ENCODE measurements around the gene CD69.

CD69 gene

GRCh38 chr12:9779209-9779608 lies 18.5 kb upstream of the CD69 start:
- Histone ChIP-seq H3K27ac (ENCODE audit: low read depth, low read length) (no peak overlapping the region), H3K4me1 (ENCODE audit: insufficient read depth, low read length) (peaks cover 21% of the 10 kb centered on the region; the same call in 1 of the 2 replicates), H3K4me3 (ENCODE audit: low read length) (no peak overlapping the region), H3K9ac (ENCODE audit: low read depth, low read length) (no peak overlapping the region), H3K9me3 (ENCODE audit: insufficient read depth, low read depth, low read length) (no peaks in the 10 kb centered on the region), H3K27me3 (ENCODE audit: insufficient read depth, low read length) (no peaks in the 10 kb centered on the region), H3K36me3 (ENCODE audit: insufficient read depth, low read length) (no peaks in the 10 kb centered on the region)
- 75% methylated on average over 4 of the region's 4 CpGs for WGBS

DNA sequence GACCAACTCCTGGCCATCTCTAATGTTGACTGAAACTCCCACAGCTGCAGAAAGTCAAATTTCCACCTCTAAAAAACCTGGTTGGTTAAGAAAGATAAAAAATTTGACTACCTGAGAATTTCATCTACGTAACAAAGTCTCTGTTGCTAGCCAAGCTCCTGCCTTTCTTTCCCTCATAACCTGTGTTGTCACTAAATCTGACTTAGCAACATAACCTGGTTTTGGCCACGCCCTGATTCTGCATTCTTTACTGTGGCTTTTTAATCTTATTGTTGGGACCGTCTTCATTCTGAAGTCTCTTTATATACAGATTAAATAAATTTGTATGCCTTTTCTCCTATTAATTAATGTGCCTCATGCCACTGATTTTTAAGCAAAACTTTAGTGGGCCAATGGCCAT lies 16.1 kb upstream of the CD69 start:
- H3K27ac ChIP-seq (ENCODE audit: low read depth, low read length): peak overlapping the region; percentile 53; the same call in 1 of the 2 replicates
- H3K9me3 ChIP-seq (ENCODE audit: insufficient read depth, low read depth, low read length): no peaks in the 10 kb centered on the region
- H3K4me1 ChIP-seq (ENCODE audit: insufficient read depth, low read length): peaks cover 20% of the 10 kb centered on the region; the same call in 1 of the 2 replicates
- no peaks in the 10 kb centered on the region for H3K27me3 ChIP-seq (ENCODE audit: insufficient read depth, low read length)
- 85% methylated on average over 2 of the region's 3 CpGs for WGBS
- H3K9ac ChIP-seq (ENCODE audit: low read depth, low read length): no peak overlapping the region
- H3K36me3 ChIP-seq (ENCODE audit: insufficient read depth, low read length): no peaks in the 10 kb centered on the region
- no peak overlapping the region for H3K4me3 ChIP-seq (ENCODE audit: low read length)

- H3K27me3 ChIP-seq (ENCODE audit: insufficient read depth, low read length): no peaks in the 10 kb centered on the region
- no peak overlapping the region for H3K4me3 ChIP-seq (ENCODE audit: low read length)
- peaks cover 20% of the 10 kb centered on the region; the same call in 1 of the 2 replicates for H3K4me1 ChIP-seq (ENCODE audit: insufficient read depth, low read length)
- H3K9ac ChIP-seq (ENCODE audit: low read depth, low read length): no peak overlapping the region
- no peak overlapping the region for H3K27ac ChIP-seq (ENCODE audit: low read depth, low read length)
- 95% methylated on average over 2 of the region's 2 CpGs for WGBS
- no peaks in the 10 kb centered on the region for H3K36me3 ChIP-seq (ENCODE audit: insufficient read depth, low read length)
- H3K9me3 ChIP-seq (ENCODE audit: insufficient read depth, low read depth, low read length): no peaks in the 10 kb centered on the region
These were observed 12.6 kb upstream of the CD69 start for GRCh38 chr12:9773216-9773877.

DNA sequence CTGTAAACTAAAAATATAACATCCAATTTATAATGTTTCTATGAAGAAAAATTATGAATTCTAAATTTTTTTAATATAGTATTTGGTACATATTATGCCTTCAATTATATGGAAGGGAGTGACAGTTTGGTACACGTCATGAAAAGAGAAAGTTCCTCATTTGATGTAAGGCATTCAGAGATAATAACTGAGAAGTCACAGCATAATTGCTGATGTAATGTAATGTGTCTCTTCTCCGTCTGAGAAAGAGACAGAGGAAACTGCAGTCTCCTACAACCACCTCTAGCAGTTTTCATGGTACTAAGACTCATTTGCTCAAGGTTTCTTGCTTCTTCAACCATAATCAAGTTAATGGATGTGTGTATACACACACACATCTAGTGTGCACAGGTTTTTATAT lies 2.3 kb upstream of the CD69 start:
- 98% methylated on average over 2 of the region's 2 CpGs for WGBS
- Histone ChIP-seq H3K27me3 (ENCODE audit: insufficient read depth, low read length) (no peaks in the 10 kb centered on the region), H3K4me3 (ENCODE audit: low read length) (no peak overlapping the region), H3K9me3 (ENCODE audit: insufficient read depth, low read depth, low read length) (no peaks in the 10 kb centered on the region), H3K4me1 (ENCODE audit: insufficient read depth, low read length) (no peaks in the 10 kb centered on the region), H3K27ac (ENCODE audit: low read depth, low read length) (no peak overlapping the region), H3K9ac (ENCODE audit: low read depth, low read length) (no peak overlapping the region), H3K36me3 (ENCODE audit: insufficient read depth, low read length) (no peaks in the 10 kb centered on the region)

- Histone ChIP-seq H3K9ac (ENCODE audit: low read depth, low read length) (no peak overlapping the region), H3K4me3 (ENCODE audit: low read length) (no peak overlapping the region), H3K4me1 (ENCODE audit: insufficient read depth, low read length) (no peaks in the 10 kb centered on the region), H3K27ac (ENCODE audit: low read depth, low read length) (no peak overlapping the region), H3K9me3 (ENCODE audit: insufficient read depth, low read depth, low read length) (no peaks in the 10 kb centered on the region), H3K27me3 (ENCODE audit: insufficient read depth, low read length) (no peaks in the 10 kb centered on the region), H3K36me3 (ENCODE audit: insufficient read depth, low read length) (no peaks in the 10 kb centered on the region)
- 93% methylated on average over 5 of the region's 5 CpGs for WGBS
These were observed 1.7 kb upstream of the CD69 start for GRCh38 chr12:9762369-9762768.

GRCh38 chr12:9761419-9761781 lies 699 bp upstream of the CD69 start:
- H3K27me3 ChIP-seq (ENCODE audit: insufficient read depth, low read length): no peaks in the 10 kb centered on the region
- H3K27ac ChIP-seq (ENCODE audit: low read depth, low read length): no peak overlapping the region
- no peaks in the 10 kb centered on the region for H3K4me1 ChIP-seq (ENCODE audit: insufficient read depth, low read length)
- H3K9me3 ChIP-seq (ENCODE audit: insufficient read depth, low read depth, low read length): no peaks in the 10 kb centered on the region
- WGBS: 88% methylated on average over 4 of the region's 4 CpGs
- no peak overlapping the region for H3K4me3 ChIP-seq (ENCODE audit: low read length)
- H3K36me3 ChIP-seq (ENCODE audit: insufficient read depth, low read length): no peaks in the 10 kb centered on the region
- no peak overlapping the region for H3K9ac ChIP-seq (ENCODE audit: low read depth, low read length)

DNA sequence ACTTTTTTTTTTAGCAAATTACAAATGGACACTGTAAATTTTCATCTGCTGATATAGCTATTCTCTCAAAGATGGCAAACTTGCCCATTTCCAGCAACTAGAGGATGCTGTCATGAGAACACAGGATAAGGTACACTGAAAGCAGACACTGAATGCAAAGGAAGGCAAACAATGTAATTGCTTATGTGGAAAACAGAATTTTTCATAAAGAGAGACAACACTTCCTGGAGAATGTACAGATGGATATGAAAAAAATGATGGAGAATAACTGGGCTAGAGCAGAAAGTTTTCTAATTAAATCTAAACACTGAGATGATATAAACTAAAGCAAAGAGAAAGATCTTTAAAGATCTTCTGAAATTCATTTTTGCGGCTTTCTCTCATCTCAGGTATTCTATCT lies 581 bp downstream of the CD69 start:
- no peaks in the 10 kb centered on the region for H3K4me1 ChIP-seq (ENCODE audit: insufficient read depth, low read length)
- H3K27me3 ChIP-seq (ENCODE audit: insufficient read depth, low read length): no peaks in the 10 kb centered on the region
- H3K9me3 ChIP-seq (ENCODE audit: insufficient read depth, low read depth, low read length): no peaks in the 10 kb centered on the region
- no peaks in the 10 kb centered on the region for H3K36me3 ChIP-seq (ENCODE audit: insufficient read depth, low read length)
- WGBS: no CpG with 5 or more reads among the region's 1 CpG
- no peak overlapping the region for H3K4me3 ChIP-seq (ENCODE audit: low read length)
- H3K9ac ChIP-seq (ENCODE audit: low read depth, low read length): no peak overlapping the region
- H3K27ac ChIP-seq (ENCODE audit: low read depth, low read length): no peak overlapping the region

GRCh38 chr12:9759694-9760093 lies 1.0 kb downstream of the CD69 start:
- no peaks in the 10 kb centered on the region for H3K36me3 ChIP-seq (ENCODE audit: insufficient read depth, low read length)
- WGBS: no CpG with 5 or more reads among the region's 1 CpG
- H3K9me3 ChIP-seq (ENCODE audit: insufficient read depth, low read depth, low read length): no peaks in the 10 kb centered on the region
- H3K4me1 ChIP-seq (ENCODE audit: insufficient read depth, low read length): 0 out of 2 replicates have a peak, but pooled peaks cover 4% of the 10 kb centered on the region
- H3K27ac ChIP-seq (ENCODE audit: low read depth, low read length): no peak overlapping the region
- no peak overlapping the region for H3K9ac ChIP-seq (ENCODE audit: low read depth, low read length)
- no peak overlapping the region for H3K4me3 ChIP-seq (ENCODE audit: low read length)
- H3K27me3 ChIP-seq (ENCODE audit: insufficient read depth, low read length): no peaks in the 10 kb centered on the region

- H3K27me3 ChIP-seq (ENCODE audit: insufficient read depth, low read length): no peaks in the 10 kb centered on the region
- 0 out of 2 replicates have a peak, but pooled peaks cover 5% of the 10 kb centered on the region for H3K4me1 ChIP-seq (ENCODE audit: insufficient read depth, low read length)
- WGBS: 67% methylated on average over 3 of the region's 3 CpGs
- H3K9ac ChIP-seq (ENCODE audit: low read depth, low read length): no peak overlapping the region
- no peak overlapping the region for H3K27ac ChIP-seq (ENCODE audit: low read depth, low read length)
- H3K4me3 ChIP-seq (ENCODE audit: low read length): no peak overlapping the region
- H3K9me3 ChIP-seq (ENCODE audit: insufficient read depth, low read depth, low read length): no peaks in the 10 kb centered on the region
- no peaks in the 10 kb centered on the region for H3K36me3 ChIP-seq (ENCODE audit: insufficient read depth, low read length)
These were observed 2.6 kb downstream of the CD69 start for GRCh38 chr12:9758119-9758518.

DNA sequence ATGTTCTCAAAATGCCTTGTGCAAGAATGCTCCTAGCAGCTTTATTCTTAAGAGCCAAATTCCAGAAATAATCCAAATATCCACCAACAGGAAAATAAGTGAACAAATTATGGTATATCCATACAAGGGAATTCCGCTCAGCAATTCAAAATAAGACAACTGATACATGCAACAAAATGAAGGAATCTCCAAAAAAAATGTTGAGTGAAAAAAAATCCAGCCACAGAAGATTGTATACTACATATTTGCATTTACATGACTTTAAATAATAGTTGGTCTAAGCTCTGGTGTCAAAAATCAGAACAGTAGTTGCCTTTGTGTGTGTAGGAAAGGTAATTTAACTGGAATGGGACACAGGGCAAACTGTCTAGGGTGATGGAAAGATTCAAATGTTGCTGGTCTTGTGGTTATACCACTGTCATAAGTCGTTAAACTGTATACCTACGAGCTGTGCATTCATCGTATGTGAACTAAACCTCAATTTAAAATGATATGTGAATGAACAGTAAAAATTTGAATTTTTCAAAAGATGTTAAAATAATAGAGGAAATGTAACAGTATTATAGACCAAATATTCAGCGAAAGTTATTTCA lies 3.2 kb downstream of the CD69 start:
- H3K4me1 ChIP-seq (ENCODE audit: insufficient read depth, low read length): 0 out of 2 replicates have a peak, but pooled peaks cover 5% of the 10 kb centered on the region
- no peak overlapping the region for H3K4me3 ChIP-seq (ENCODE audit: low read length)
- H3K9ac ChIP-seq (ENCODE audit: low read depth, low read length): no peak overlapping the region
- H3K36me3 ChIP-seq (ENCODE audit: insufficient read depth, low read length): no peaks in the 10 kb centered on the region
- H3K27me3 ChIP-seq (ENCODE audit: insufficient read depth, low read length): no peaks in the 10 kb centered on the region
- 87% methylated on average over 4 of the region's 5 CpGs for WGBS
- H3K9me3 ChIP-seq (ENCODE audit: insufficient read depth, low read depth, low read length): no peaks in the 10 kb centered on the region
- no peak overlapping the region for H3K27ac ChIP-seq (ENCODE audit: low read depth, low read length)

DNA sequence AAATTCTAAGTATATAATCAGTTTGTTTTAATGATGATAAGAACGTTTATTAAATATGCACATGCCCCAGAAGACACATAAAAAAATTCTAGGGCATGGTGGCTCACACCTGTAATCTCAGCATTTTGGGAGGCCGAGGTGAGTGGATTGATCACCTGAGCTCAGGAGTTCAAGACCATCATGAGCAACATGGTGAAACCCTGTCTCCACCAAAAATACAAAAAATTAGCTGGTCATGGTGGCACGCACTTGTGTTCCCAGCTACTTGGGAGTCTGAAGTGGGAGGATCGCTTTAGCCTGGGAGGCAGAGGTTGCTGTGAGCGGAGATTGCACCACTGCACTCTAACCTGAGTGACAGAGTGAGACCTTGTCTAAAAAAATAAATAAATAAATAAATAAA lies 4.0 kb downstream of the CD69 start:
- no peaks in the 10 kb centered on the region for H3K9me3 ChIP-seq (ENCODE audit: insufficient read depth, low read depth, low read length)

More for the DNA sequence above, 4.0 kb downstream of the CD69 start:
- no peak overlapping the region for H3K4me3 ChIP-seq (ENCODE audit: low read length)
- H3K36me3 ChIP-seq (ENCODE audit: insufficient read depth, low read length): no peaks in the 10 kb centered on the region
- H3K4me1 ChIP-seq (ENCODE audit: insufficient read depth, low read length): 0 out of 2 replicates have a peak, but pooled peaks cover 5% of the 10 kb centered on the region
- no peak overlapping the region for H3K27ac ChIP-seq (ENCODE audit: low read depth, low read length)
- H3K27me3 ChIP-seq (ENCODE audit: insufficient read depth, low read length): no peaks in the 10 kb centered on the region
- H3K9ac ChIP-seq (ENCODE audit: low read depth, low read length): no peak overlapping the region
- WGBS: 95% methylated on average over 5 of the region's 5 CpGs

Measured in HUES64 (cell line).